Gastroesophageal sphincter (tissue), 4 donors: ENCODE data around the gene SMIM21. TPM values are rescaled to one million over a fixed set of nuclear protein-coding genes. Genes with fewer than 3 reads are reported as not detected.
A peak's percentile ranks its signal among the peaks of the same experiment; 100 is the strongest.

Experiments used
- ATAC-seq: fragments of 150-250 bp; one replicate; pipeline ENCODE4 v1.9.1; 2016; ENCODE audit warnings: mild to moderate bottlenecking, moderate library complexity
- H3K27ac ChIP-seq, 4 donors: fragments of 200-600 bp; sonication (generic) in 3 of 4; 1 replicate in 3 of 4; 2 replicates in 1 of 4; pipeline ENCODE4 v1.5.1; 2016 to 2019
- H3K27me3 ChIP-seq: fragments of 200-600 bp; sonication (generic); one replicate; pipeline ENCODE4 v1.5.1; 2019
- H3K36me3 ChIP-seq, 2 donors: fragments of 200-600 bp; sonication (generic); one replicate each; pipeline ENCODE4 v1.5.1; 2019; ENCODE audit warnings: control low read depth in 1 of 2
- H3K4me1 ChIP-seq, 3 donors: fragments of 200-600 bp; sonication (generic); 1 replicate in 2 of 3; 2 replicates in 1 of 3; pipeline ENCODE4 v1.5.1; 2016 to 2019; ENCODE audit warnings: control low read depth in 2 of 3
- H3K4me3 ChIP-seq, 2 donors: fragments of 200-600 bp; sonication (generic); one replicate each; pipeline ENCODE4 v1.5.1; 2019; ENCODE audit warnings: mild to moderate bottlenecking in 1 of 2, moderate library complexity in 1 of 2
- H3K9me3 ChIP-seq, 3 donors: fragments of 200-600 bp; sonication (generic); one replicate each; pipeline ENCODE4 v1.5.1; 2017 to 2019; ENCODE audit warnings: control low read depth in 2 of 3
- CTCF ChIP-seq, 4 experiments: fragments of 200-600 bp in 2 of 4; fragments of 450-650 bp in 2 of 4; sonication (generic) in 1 of 4; IDR thresholded peaks; one replicate each; pipeline ENCODE4 v1.5.1; 2017 to 2019; ENCODE audit warnings: antibody characterized with exemption in 4 of 4, mild to moderate bottlenecking in 2 of 4, moderate library complexity in 2 of 4
- EP300 ChIP-seq: sonication (generic); formaldehyde crosslinking; IDR thresholded peaks from one replicate; pipeline ENCODE4 v1.6.1; 2017; ENCODE audit warnings: antibody characterized with exemption, mild to moderate bottlenecking
- POLR2A ChIP-seq, 2 donors: fragments of 450-650 bp; IDR thresholded peaks; one replicate each; pipeline ENCODE4 v1.6.1; 2017; ENCODE audit warnings: antibody characterized with exemption in 2 of 2, mild to moderate bottlenecking in 2 of 2, moderate library complexity in 1 of 2
- POLR2AphosphoS5 ChIP-seq: sonication (generic); formaldehyde crosslinking; IDR thresholded peaks from one replicate; pipeline ENCODE4 v1.6.1; 2017; ENCODE audit warnings: antibody characterized with exemption
- WGBS, 2 donors: methylation state at CpG; one replicate each; pipeline ENCODE4 v1.1.5; 2018; ENCODE audit warnings: low coverage in 1 of 2; 5-methylcytosine and 5-hydroxymethylcytosine counted together
- total RNA-seq, 4 donors: library from RNA; depleted of rRNA; stranded (reverse); fragments of >200 nt; gene quantifications; one replicate each; pipeline ENCODE4 v1.1.0, GENCODE V29; 2016

SMIM21 gene
- total RNA-seq, 4 donors from 2014 or later: not detected

- Histone ChIP-seq H3K27me3 (no peaks in the 10 kb centered on the region), H3K9me3 (no peaks in the 10 kb centered on the region), H3K27ac (no peak overlapping the region), H3K4me3 (no peak overlapping the region), H3K36me3 (no peaks in the 10 kb centered on the region), H3K4me1 (no peaks in the 10 kb centered on the region)
- no peak for TF ChIP-seq EP300
- ATAC-seq: no peak
- 76 to 88% methylated on average over 3 to 4 of the region's 17 CpGs for WGBS, 2 donors
Observed at GRCh38 chr18:75369026-75369721, 58.3 kb downstream of the SMIM21 start.

GRCh38 chr18:75365837-75366236 is 61.7 kb downstream of the SMIM21 start:
- no peaks in the 10 kb centered on the region for H3K36me3 ChIP-seq
- no peak overlapping the region for H3K4me3 ChIP-seq
- TF ChIP-seq CTCF (IDR thresholded peaks at IDR 0.05): peak in 1 of 4 experiments; percentile 26
- no peak for TF ChIP-seq EP300
- TF ChIP-seq POLR2A (IDR thresholded peaks at IDR 0.05): no peak
- peaks cover 2% of the 10 kb centered on the region for H3K27me3 ChIP-seq
- WGBS, 2 donors: 33 to 56% methylated on average over 1 of the region's 1 CpG
- H3K4me1 ChIP-seq: no peaks in the 10 kb centered on the region
- ATAC-seq: no peak
- H3K27ac ChIP-seq: no peak overlapping the region
- no peaks in the 10 kb centered on the region for H3K9me3 ChIP-seq

GRCh38 chr18:75365254-75365629 is 62.3 kb downstream of the SMIM21 start:
- H3K36me3 ChIP-seq: no peaks in the 10 kb centered on the region
- H3K4me1 ChIP-seq: no peaks in the 10 kb centered on the region
- no peak overlapping the region for H3K27ac ChIP-seq
- H3K9me3 ChIP-seq: no peaks in the 10 kb centered on the region
- H3K4me3 ChIP-seq: no peak overlapping the region
- WGBS, 2 donors: 100% methylated on average over 2 of the region's 7 CpGs; no CpG with 5 or more reads in 1 of the 2 donors
- H3K27me3 ChIP-seq: peaks cover 8% of the 10 kb centered on the region
- TF ChIP-seq POLR2AphosphoS5 (no peak), EP300 (no peak), CTCF (IDR thresholded peaks at IDR 0.05) (no peak), POLR2A (IDR thresholded peaks at IDR 0.05) (no peak)
- ATAC-seq: no peak

DNA sequence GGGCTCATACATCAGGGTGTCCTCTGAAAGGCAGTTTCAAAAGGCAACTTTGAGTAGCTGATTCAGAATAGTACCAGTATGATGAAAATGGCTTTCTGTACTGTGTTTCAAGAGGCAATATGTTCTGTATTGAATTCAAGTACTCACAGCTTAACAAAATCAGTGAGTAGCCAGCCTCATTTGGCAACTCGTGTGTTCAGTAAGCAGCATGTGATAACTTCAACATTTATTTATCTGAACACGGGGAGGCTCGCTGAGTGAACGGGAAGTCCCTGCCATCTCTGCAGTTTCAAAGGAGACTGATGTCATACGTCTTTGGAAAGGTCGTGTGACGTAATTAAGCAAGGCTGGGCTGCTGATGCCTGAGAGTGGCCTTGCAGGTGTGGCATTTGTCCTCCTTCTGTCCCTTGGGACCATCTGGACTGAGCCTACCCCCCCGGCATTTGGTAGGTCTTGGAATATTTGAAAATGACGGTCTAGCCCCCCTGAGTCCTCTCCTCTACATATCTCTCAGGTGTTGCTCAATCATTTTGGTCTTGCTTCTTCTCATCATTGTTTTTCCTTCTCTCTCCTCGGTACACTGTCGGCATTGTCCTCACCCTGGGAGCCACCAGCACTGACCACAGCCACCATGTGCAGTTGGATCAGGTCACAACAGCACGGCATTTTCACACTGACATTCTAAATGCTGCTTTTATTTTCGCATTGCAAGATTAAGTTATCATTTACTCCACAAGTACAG is 62.8 kb downstream of the SMIM21 start:
- no peak for TF ChIP-seq POLR2AphosphoS5
- no peak for TF ChIP-seq EP300
- TF ChIP-seq CTCF (IDR thresholded peaks at IDR 0.05): no peak
- no peak for TF ChIP-seq POLR2A (IDR thresholded peaks at IDR 0.05)
- Histone ChIP-seq H3K36me3 (no peaks in the 10 kb centered on the region), H3K27ac (no peak overlapping the region), H3K27me3 (peaks cover 13% of the 10 kb centered on the region), H3K4me1 (no peaks in the 10 kb centered on the region), H3K4me3 (no peak overlapping the region), H3K9me3 (no peaks in the 10 kb centered on the region)
- no peak for ATAC-seq
- WGBS, 2 donors: 46 to 73% methylated on average over 7 to 12 of the region's 13 CpGs

GRCh38 chr18:75363446-75364225 is 63.9 kb downstream of the SMIM21 start:
- TF ChIP-seq EP300 (no peak), POLR2AphosphoS5 (no peak), CTCF (IDR thresholded peaks at IDR 0.05) (no peak), POLR2A (IDR thresholded peaks at IDR 0.05) (no peak)
- Histone ChIP-seq H3K27ac (no peak overlapping the region), H3K4me1 (no peaks in the 10 kb centered on the region), H3K9me3 (no peaks in the 10 kb centered on the region), H3K27me3 (peaks cover 15% of the 10 kb centered on the region), H3K36me3 (no peaks in the 10 kb centered on the region), H3K4me3 (no peak overlapping the region)
- WGBS, 2 donors: 66 to 93% methylated on average over 12 to 13 of the region's 13 CpGs
- no peak for ATAC-seq
